GM18502 (cell line): Measurements from ENCODE around the gene HIPK2.

Experiments used
- ATAC-seq: cut with Tn5 transposase; IDR thresholded peaks from one replicate; pipeline ENCODE4 v1.9.1; 2021; ENCODE audit warnings: mild to moderate bottlenecking; ENCODE audit not compliant: unreplicated experiment, poor library complexity

Gene HIPK2

GRCh38 chr7:139784648-139785047, 6.8 kb upstream of the HIPK2 start:
- no peak for ATAC-seq

GRCh38 chr7:139783647-139784385, 6.0 kb upstream of the HIPK2 start:
- ATAC-seq, result no peak

GRCh38 chr7:139782932-139783331, 5.1 kb upstream of the HIPK2 start:
- ATAC-seq, result no peak

- peak; percentile 23 for ATAC-seq
Measured at GRCh38 chr7:139777133-139777891, 486 bp downstream of the HIPK2 start.

DNA sequence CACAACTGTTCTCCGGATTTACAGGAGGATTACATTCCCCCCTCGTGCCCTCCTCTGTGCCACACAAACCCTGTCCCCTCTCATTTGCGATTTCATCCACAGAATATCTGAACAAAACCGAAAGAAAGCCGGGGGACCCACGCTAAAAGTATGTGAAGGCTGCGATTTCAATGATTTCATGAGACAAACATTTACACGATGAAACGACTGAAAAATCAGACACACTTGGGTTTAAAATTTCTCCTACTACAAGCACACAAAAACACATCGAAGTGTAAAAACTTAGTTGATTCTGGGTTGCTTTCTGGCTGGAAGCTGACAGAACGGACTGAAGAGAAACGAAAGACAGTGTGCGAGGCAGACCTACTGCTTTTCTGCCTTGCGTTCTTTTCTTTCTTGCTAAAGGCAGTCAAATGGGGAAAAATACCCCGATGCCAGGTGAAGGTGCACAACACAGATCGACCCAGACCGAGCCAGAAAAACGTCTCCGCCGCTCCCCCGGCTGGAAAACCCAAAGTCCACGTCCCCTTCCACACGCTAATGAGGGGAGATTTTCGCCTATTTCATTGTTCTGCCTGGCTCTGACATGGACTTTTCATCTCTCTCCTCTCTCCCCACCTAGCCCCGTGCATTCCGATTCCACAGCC, 1.2 kb downstream of the HIPK2 start:
- no peak for ATAC-seq

- ATAC-seq, result no peak
Measured at GRCh38 chr7:139775829-139776266, 1.9 kb downstream of the HIPK2 start.

DNA sequence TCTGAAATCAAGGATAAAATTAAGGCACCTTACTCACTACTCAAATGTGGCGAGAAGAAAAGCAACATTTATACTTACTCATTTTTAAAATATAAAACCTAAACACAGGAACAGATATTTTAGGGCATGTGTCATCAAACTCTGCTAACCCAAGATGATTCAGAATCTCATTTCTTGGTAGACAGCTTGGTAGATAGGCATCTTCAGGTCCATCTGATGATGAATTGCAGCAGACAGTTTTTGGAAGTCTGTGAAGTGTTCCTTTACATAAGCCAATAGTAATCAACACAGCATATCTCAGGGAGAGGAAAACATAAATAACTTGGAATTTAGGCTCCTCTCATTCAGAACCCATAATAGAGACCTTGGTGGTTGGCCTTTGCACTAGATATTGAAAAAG, 3.4 kb downstream of the HIPK2 start:
- ATAC-seq, result no peak

DNA sequence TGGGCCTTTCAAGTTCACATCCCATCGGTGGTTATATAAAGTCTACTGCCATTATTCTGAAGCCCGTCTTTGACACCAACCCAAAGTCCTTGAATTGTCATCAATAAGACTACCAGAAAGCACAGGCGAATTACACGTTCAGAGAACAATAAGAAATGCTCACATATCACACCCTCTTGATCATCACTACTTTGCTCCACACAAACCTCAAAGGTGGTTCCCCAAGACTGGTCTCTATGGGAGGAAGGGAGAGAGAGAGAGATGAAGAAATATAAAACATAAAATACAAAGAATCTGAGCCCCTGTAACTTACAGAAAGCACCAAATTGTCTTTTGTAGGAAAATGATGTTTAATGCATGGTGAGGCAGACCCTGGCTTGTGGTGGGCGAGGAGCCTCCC, 4.4 kb downstream of the HIPK2 start:
- no peak for ATAC-seq

- ATAC-seq, result no peak
Measured at GRCh38 chr7:139772873-139773272, 4.9 kb downstream of the HIPK2 start.

DNA sequence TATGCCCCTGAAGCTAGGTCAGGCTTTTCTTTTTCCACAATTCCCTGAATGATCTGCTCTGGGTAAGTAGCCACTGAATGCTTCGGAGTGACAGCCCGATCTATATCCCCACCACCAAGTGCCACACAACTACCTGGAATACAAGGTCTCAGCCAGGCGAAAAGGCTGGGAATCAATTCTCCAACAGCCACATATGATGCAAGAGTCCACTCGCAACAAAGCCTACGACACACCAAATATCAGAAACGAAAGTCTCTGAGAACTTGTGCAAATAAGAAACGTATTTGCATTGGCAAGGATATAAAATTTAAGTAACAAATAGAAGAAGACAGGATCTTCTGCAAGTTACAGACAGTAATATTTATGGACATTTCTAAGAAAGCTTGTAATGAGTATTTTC, 5.7 kb downstream of the HIPK2 start:
- ATAC-seq, result no peak

- ATAC-seq, result no peak
Measured at GRCh38 chr7:139771001-139771956, 6.5 kb downstream of the HIPK2 start.

DNA sequence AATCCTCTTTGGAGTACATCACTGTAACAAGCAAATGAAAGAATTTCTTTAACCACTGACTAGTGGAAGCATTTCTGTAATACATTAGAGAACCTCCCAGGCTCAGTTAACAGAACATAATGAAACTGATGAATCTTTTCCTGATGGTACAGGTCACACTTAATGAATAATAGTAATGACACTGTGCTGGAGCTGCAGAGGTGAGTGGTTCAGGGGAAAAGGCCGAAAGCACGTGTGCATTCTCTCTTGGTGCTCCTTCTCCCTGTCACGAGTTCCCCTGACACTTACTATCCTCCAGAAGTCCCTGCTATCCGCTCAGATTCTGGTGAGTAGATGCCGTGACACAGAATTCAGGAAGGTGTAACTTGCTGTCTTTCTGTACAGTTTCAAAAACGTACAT, 8.0 kb downstream of the HIPK2 start:
- no peak for ATAC-seq

DNA sequence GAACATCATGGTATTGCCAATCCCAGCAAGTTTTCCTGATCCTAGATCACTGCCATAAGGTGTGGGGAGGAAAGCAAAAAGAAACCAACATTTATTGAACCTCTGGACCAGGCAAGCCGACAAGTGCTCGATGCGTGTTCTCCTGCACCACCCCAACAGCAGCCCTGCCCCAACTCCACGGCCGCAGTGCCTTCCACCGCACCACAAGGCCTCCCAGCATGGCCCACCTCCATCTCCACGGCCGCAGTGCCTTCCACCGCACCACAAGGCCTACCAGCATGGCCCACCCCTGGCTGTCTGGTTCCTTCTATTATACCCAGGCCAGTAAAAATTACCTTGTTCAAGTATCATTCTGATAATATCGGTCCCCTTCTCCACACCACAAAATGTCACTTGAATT, 8.7 kb downstream of the HIPK2 start:
- ATAC-seq, result no peak

GRCh38 chr7:139768249-139768824, 9.5 kb downstream of the HIPK2 start:
- no peak for ATAC-seq

DNA sequence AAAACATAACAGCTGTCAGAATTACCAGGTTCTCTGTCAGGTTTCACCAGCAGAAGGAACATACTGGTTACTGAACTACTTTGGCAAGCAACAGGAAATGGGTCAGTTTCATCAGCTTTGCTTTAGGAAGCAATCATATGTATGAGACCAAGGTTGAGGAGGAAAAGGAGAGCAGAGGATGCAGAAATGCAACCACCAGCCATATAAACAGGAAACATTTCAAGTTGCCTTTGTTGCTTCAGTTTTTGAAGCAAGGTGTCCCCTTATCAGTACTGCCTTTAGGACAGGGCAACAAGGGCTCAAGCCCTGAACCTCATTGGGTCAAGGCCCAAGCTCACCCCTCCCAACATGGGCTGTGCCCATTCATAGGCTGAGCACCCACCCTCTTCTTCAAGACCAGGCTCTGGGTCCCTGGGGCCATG, 10.2 kb downstream of the HIPK2 start:
- peak; percentile 93 for ATAC-seq

DNA sequence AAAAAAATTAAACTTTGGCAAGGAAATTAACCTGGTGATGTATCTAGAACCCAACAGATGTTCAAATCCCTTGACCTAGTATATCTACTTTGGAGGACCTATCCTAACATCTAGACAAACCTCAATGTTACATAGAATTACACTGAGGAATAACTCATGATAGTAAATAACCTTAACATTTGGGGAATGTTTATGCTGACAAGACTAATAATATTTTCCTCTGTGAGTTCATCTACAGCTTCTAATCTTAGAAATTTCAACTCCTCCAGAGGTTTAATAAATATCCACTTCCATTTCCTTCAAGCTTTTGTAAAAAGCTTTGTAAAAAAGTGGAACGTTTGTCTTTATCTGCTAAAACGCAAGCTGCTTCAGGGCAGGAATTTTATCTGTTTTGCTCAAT, 12.7 kb downstream of the HIPK2 start:
- ATAC-seq, result no peak

DNA sequence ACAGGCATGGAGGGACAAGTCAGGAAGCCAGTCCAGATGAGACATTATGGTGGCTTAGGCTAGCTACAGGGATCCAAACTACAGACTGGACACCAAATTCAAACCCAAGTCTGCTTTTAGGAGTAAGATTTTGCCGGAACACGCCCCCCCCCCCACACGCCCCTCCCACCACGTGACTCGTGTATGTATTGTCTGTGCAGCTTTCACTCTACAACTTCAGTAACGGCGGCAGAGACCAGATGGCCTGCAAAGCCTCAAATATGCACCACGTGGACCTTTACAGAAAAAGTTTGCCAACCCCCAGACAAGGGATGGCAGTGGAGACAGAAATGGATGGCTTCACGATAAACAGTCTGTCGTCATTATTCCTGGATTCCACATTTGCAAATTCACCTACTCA, 14.5 kb downstream of the HIPK2 start:
- no peak for ATAC-seq

DNA sequence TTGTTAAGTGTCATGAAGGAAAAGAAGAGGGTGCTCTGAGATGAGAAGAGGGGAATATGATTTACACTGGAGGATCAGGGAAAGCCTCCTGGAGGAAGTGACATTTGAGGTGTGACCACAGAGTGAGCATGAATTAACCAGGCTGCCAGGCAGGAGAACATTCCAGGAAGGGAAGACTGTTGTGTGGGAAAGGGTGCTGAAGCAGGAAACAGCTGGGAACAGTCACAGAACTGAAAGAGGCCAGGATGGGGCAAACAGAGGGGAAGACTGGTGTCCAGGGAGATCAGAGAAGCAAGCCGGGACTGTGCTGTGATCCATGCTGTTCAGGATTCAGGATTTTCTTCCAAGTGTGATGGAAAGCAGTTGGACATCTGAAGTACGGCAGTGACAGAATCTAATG, 14.9 kb downstream of the HIPK2 start:
- no peak for ATAC-seq

GRCh38 chr7:139758388-139758787, 19.4 kb downstream of the HIPK2 start:
- ATAC-seq, result no peak

DNA sequence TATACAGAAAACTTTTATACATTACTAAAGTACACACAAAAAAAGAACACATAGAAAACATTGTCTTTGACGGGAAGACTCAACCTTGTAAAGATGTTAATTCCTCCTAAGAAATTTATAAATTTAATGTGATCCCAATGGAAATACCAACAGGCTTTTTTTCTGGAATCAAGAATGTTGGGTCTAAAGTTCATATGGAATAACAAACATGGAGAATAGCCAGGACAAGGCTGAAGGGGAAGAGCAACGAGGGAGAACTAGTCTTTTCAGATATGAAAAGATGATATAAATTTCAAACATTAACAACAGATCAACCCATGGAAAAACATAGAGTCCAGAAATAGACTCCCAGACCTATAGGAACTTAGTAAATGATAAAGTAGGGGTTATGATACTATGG, 19.8 kb downstream of the HIPK2 start:
- ATAC-seq, result no peak
